ENCODE measurements around the gene VPS72.
A peak's percentile ranks its signal among the peaks of the same experiment; 100 is the strongest.
"Not testable (repeated sequence)": the region's sequence is repeated elsewhere in the genome, so short reads cannot be mapped to it uniquely, and the experiment has no call there.

VPS72 gene

GRCh38 chr1:151189637-151190445 lies at the start of gene VPS72:
Gene VPS72, minus strand, starts transcription at chr1:151190197. Its CDS starts 76 bp downstream, at chr1:151190121.
- Mint-ChIP-seq H3K27me3 (no peaks in the 10 kb centered on the region), H3K9me3 (no peaks in the 10 kb centered on the region), H3K4me3 (peak within 1 kb of the TSS; percentile 98 to 99), H3K4me1 (peaks cover 22% of the 10 kb centered on the region), H3K27ac (peak within 1 kb of the TSS; percentile 99)
- DNase-seq = peak; percentile 84 to 88
- peak; percentile 99 for ATAC-seq

- Mint-ChIP-seq H3K4me1 (no peaks in the 10 kb centered on the region), H3K27ac (no peak overlapping the region), H3K4me3 (no peak overlapping the region), H3K9me3 (no peaks in the 10 kb centered on the region), H3K27me3 (no peaks in the 10 kb centered on the region)
- DNase-seq (no peak), ATAC-seq (no peak)
Observed at GRCh38 chr1:151238467-151238739, 48.4 kb upstream of the VPS72 start.

- ATAC-seq (no peak), DNase-seq (no peak)
- no peaks in the 10 kb centered on the region for H3K27me3 Mint-ChIP-seq
- no peak overlapping the region for H3K4me3 Mint-ChIP-seq
- H3K4me1 Mint-ChIP-seq = no peaks in the 10 kb centered on the region
- peak overlapping the region in 1 of 2 donors; percentile 5 for H3K27ac Mint-ChIP-seq
- H3K9me3 Mint-ChIP-seq = no peaks in the 10 kb centered on the region
Observed at GRCh38 chr1:151237678-151238466, 47.9 kb upstream of the VPS72 start.

GRCh38 chr1:151235235-151235634 lies 45.2 kb upstream of the VPS72 start:
- H3K4me3 Mint-ChIP-seq = no peak overlapping the region
- H3K27ac Mint-ChIP-seq = no peak overlapping the region
- H3K9me3 Mint-ChIP-seq = no peaks in the 10 kb centered on the region
- DNase-seq (no peak), ATAC-seq (no peak)
- H3K4me1 Mint-ChIP-seq = no peaks in the 10 kb centered on the region
- H3K27me3 Mint-ChIP-seq = no peaks in the 10 kb centered on the region

GRCh38 chr1:151222130-151222529 lies 32.1 kb upstream of the VPS72 start:
- DNase-seq (no peak), ATAC-seq (no peak)
- Mint-ChIP-seq H3K4me1 (peaks cover 8% of the 10 kb centered on the region), H3K4me3 (no peak overlapping the region), H3K27me3 (no peaks in the 10 kb centered on the region), H3K27ac (no peak overlapping the region), H3K9me3 (no peaks in the 10 kb centered on the region)

GRCh38 chr1:151221616-151222015 lies 31.6 kb upstream of the VPS72 start:
- Mint-ChIP-seq H3K4me3 (no peak overlapping the region), H3K27me3 (no peaks in the 10 kb centered on the region), H3K27ac (no peak overlapping the region), H3K4me1 (peaks cover 9% of the 10 kb centered on the region), H3K9me3 (no peaks in the 10 kb centered on the region)
- DNase-seq = no peak
- no peak for ATAC-seq

GRCh38 chr1:151213560-151213959 lies 23.6 kb upstream of the VPS72 start:
- Mint-ChIP-seq H3K27me3 (no peaks in the 10 kb centered on the region), H3K4me1 (peaks cover 40% of the 10 kb centered on the region), H3K4me3 (no peak overlapping the region), H3K9me3 (no peaks in the 10 kb centered on the region), H3K27ac (peak overlapping the region in 1 of 2 donors; percentile 11)
- ATAC-seq (no peak), DNase-seq (no peak)

GRCh38 chr1:151211972-151212705 lies 22.1 kb upstream of the VPS72 start:
- DNase-seq (no peak), ATAC-seq (no peak)
- peak overlapping the region; percentile 42 to 64 for H3K27ac Mint-ChIP-seq
- H3K4me3 Mint-ChIP-seq = peak overlapping the region in 1 of 2 donors; percentile 33
- H3K27me3 Mint-ChIP-seq = no peaks in the 10 kb centered on the region
- H3K9me3 Mint-ChIP-seq = no peaks in the 10 kb centered on the region
- H3K4me1 Mint-ChIP-seq = peaks cover 40% of the 10 kb centered on the region

GRCh38 chr1:151210830-151211229 lies 20.8 kb upstream of the VPS72 start:
- H3K27ac Mint-ChIP-seq = peak overlapping the region in 1 of 2 donors; percentile 52
- DNase-seq = no peak

GRCh38 chr1:151205381-151205965 lies 15.5 kb upstream of the VPS72 start:
- H3K27ac Mint-ChIP-seq, H3K9me3 Mint-ChIP-seq, H3K27me3 Mint-ChIP-seq, ATAC-seq, H3K4me3 Mint-ChIP-seq, DNase-seq: not testable (repeated sequence)
- H3K4me1 Mint-ChIP-seq = peaks cover 37% of the 10 kb centered on the region

More at GRCh38 chr1:151210830-151211229, 20.8 kb upstream of the VPS72 start:
- ATAC-seq = no peak
- H3K4me3 Mint-ChIP-seq = no peak overlapping the region
- no peaks in the 10 kb centered on the region for H3K27me3 Mint-ChIP-seq
- H3K9me3 Mint-ChIP-seq = no peaks in the 10 kb centered on the region
- peaks cover 34% of the 10 kb centered on the region for H3K4me1 Mint-ChIP-seq

GRCh38 chr1:151199873-151200581 lies 10.0 kb upstream of the VPS72 start:
- Mint-ChIP-seq H3K4me3 (peak overlapping the region; percentile 91 to 99), H3K27me3 (no peaks in the 10 kb centered on the region), H3K4me1 (peaks cover 64% of the 10 kb centered on the region), H3K9me3 (no peaks in the 10 kb centered on the region), H3K27ac (peak overlapping the region in 1 of 2 donors; percentile 99)
- ATAC-seq (no peak), DNase-seq (no peak)

- DNase-seq (peak; percentile 96 to 97), ATAC-seq (peak; percentile 95)
- Mint-ChIP-seq H3K4me1 (peaks cover 49% of the 10 kb centered on the region), H3K4me3 (peak within 1 kb of the TSS; percentile 91 to 99), H3K27ac (peak within 1 kb of the TSS; percentile 99), H3K27me3 (no peaks in the 10 kb centered on the region), H3K9me3 (no peaks in the 10 kb centered on the region)
Observed at GRCh38 chr1:151198254-151199127, 8.5 kb upstream of the VPS72 start, which contains the start of gene PIP5K1A. Gene PIP5K1A, plus strand, starts transcription at chr1:151198552. Its CDS starts 445 bp downstream, at chr1:151198997.

- no peaks in the 10 kb centered on the region for H3K27me3 Mint-ChIP-seq
- no peaks in the 10 kb centered on the region for H3K9me3 Mint-ChIP-seq
- ATAC-seq (no peak), DNase-seq (no peak)
- H3K27ac Mint-ChIP-seq = peak overlapping the region; percentile 99
- H3K4me3 Mint-ChIP-seq = peak overlapping the region; percentile 91 to 99
- H3K4me1 Mint-ChIP-seq = peaks cover 43% of the 10 kb centered on the region
Observed at GRCh38 chr1:151197863-151198253, 7.9 kb upstream of the VPS72 start.

GRCh38 chr1:151196292-151196800 lies 6.3 kb upstream of the VPS72 start:
- peak; percentile 44 for ATAC-seq
- peak; percentile 27 to 56 for DNase-seq
- Mint-ChIP-seq H3K4me1 (peaks cover 36% of the 10 kb centered on the region), H3K9me3 (no peaks in the 10 kb centered on the region), H3K27me3 (no peaks in the 10 kb centered on the region), H3K27ac (peak overlapping the region in 1 of 2 donors; percentile 12), H3K4me3 (peak overlapping the region; percentile 48 to 65)

All from stimulated activated naive CD8-positive, alpha-beta T cell treated with anti-CD3 and anti-CD28 coated beads, Interleukin-15, amount 100 ng/mL, for 72 hours (primary cell).